H1 (cell line): Measurements from ENCODE around the gene NADK2. TPM values are rescaled to one million over a fixed set of nuclear protein-coding genes. Genes with fewer than 3 reads are reported as not detected.

ENCODE experiments used
- CTCF ChIA-PET: fragments of 300-600 bp; sonication (Branson Sonifier 250); formaldehyde crosslinking; loops from one replicate; lab custom pipeline; 2021; ENCODE audit not compliant: partially characterized antibody; lab: Charles Lee
- POLR2A ChIA-PET: fragments of 300-600 bp; sonication (Branson Sonifier 250); formaldehyde crosslinking; loops from one replicate; lab custom pipeline; 2021; ENCODE audit warnings: inconsistent platforms; ENCODE audit not compliant: partially characterized antibody; lab: Charles Lee
- DNase-seq, 2 experiments: peaks; one replicate each; pipeline versions ENCODE4 v3.0.0 to v3.0.0-alpha.2; 2010 to 2022; ENCODE audit warnings: low spot score in 2 of 2, low read depth in 1 of 2, mixed read lengths in 1 of 2
- FAIRE-seq: peaks from 2 replicates; lab custom pipeline; 2011; peaks lifted over from hg19 to GRCh38; lab: Jason Lieb, UNC
- H2AFZ ChIP-seq: 2 replicates; pipeline ENCODE4 v1.8.1; 2012; ENCODE audit warnings: low read length, inconsistent platforms
- H2AK5ac ChIP-seq: 2 replicates; pipeline ENCODE4 v1.6.1; 2013; ENCODE audit warnings: low read depth, low read length
- H2BK120ac ChIP-seq: replicated peaks from 2 replicates; pipeline ENCODE3; 2013; ENCODE audit warnings: low read depth, low read length, inconsistent platforms
- H2BK12ac ChIP-seq: 2 replicates; pipeline ENCODE4 v1.6.1; 2013; ENCODE audit warnings: low read depth, low read length
- H2BK15ac ChIP-seq: 2 replicates; pipeline ENCODE4 v1.6.1; 2013; ENCODE audit warnings: low read length
- H2BK20ac ChIP-seq: 2 replicates; pipeline ENCODE4 v1.6.1; 2013; ENCODE audit warnings: low read length
- H2BK5ac ChIP-seq: 2 replicates; pipeline ENCODE4 v1.6.1; 2013; ENCODE audit warnings: low read depth, low read length
- H3K14ac ChIP-seq: 2 replicates; pipeline ENCODE4 v1.6.1; 2013; ENCODE audit warnings: inconsistent platforms; ENCODE audit not compliant: insufficient read length
- H3K18ac ChIP-seq: 2 replicates; pipeline ENCODE4 v1.6.1; 2013; ENCODE audit warnings: low read length; ENCODE audit errors: extremely low read depth
- H3K23ac ChIP-seq: 2 replicates; pipeline ENCODE4 v1.6.1; 2013; ENCODE audit warnings: inconsistent platforms; ENCODE audit not compliant: insufficient read length
- H3K23me2 ChIP-seq: 2 replicates; pipeline ENCODE4 v1.6.1; 2013; ENCODE audit warnings: low read depth, low read length
- H3K27ac ChIP-seq: 2 replicates; pipeline ENCODE4 v1.6.1; 2011; ENCODE audit warnings: low read depth, low read length, inconsistent platforms
- H3K27me3 ChIP-seq, 4 experiments: replicated peaks in 1 of 4; 1 replicate in 1 of 4; 2 replicates in 3 of 4; pipeline versions ENCODE4 v1.6.1 to v1.8.1; 2011 to 2013; ENCODE audit warnings: low read length in 3 of 4, mild to moderate bottlenecking in 3 of 4, inconsistent platforms in 2 of 4, mixed read lengths in 2 of 4, moderate library complexity in 1 of 4; ENCODE audit not compliant: control insufficient read depth in 3 of 4, insufficient read depth in 3 of 4; ENCODE audit errors: extremely low read depth in 1 of 4
- H3K36me3 ChIP-seq, 4 experiments: 2 replicates each; pipeline versions ENCODE4 v1.6.1 to v1.8.1; 2011 to 2013; ENCODE audit warnings: mild to moderate bottlenecking in 4 of 4, low read length in 3 of 4, moderate library complexity in 2 of 4, control low read depth in 1 of 4, inconsistent platforms in 1 of 4; ENCODE audit not compliant: insufficient read depth in 4 of 4, control insufficient read depth in 2 of 4
- H3K4ac ChIP-seq: replicated peaks from 2 replicates; pipeline ENCODE3; 2013; ENCODE audit warnings: low read length, low read depth, mixed read lengths, inconsistent platforms; ENCODE audit not compliant: insufficient read length
- H3K4me1 ChIP-seq, 4 experiments: replicated peaks in 1 of 4; 1 replicate in 1 of 4; 2 replicates in 3 of 4; pipeline versions ENCODE4 v1.6.1 to v1.8.1; 2011 to 2013; ENCODE audit warnings: low read length in 3 of 4, inconsistent platforms in 2 of 4, mixed read lengths in 1 of 4; ENCODE audit not compliant: insufficient read depth in 4 of 4, control insufficient read depth in 3 of 4
- H3K4me2 ChIP-seq, 2 experiments: 2 replicates each; pipeline versions ENCODE4 v1.6.1 to v1.8.1; 2011 to 2013; ENCODE audit warnings: low read depth in 2 of 2, low read length in 2 of 2, control low read depth in 1 of 2, inconsistent platforms in 1 of 2, mild to moderate bottlenecking in 1 of 2; ENCODE audit not compliant: insufficient read depth in 1 of 2
- H3K4me3 ChIP-seq, 4 experiments: fragments of 200-600, 300-600 bp in 1 of 4; sonication (generic), shearing (Covaris generic), sonication (Bioruptor Twin) in 1 of 4; 2 replicates each; pipeline versions ENCODE4 v1.5.1 to v1.8.1; 2011 to 2016; ENCODE audit warnings: low read length in 4 of 4, low read depth in 3 of 4, control low read depth in 2 of 4, inconsistent platforms in 2 of 4, mild to moderate bottlenecking in 2 of 4, mixed read lengths in 1 of 4, moderate library complexity in 1 of 4; ENCODE audit not compliant: insufficient read depth in 2 of 4; ENCODE audit errors: extremely low read depth in 1 of 4
- H3K56ac ChIP-seq: replicated peaks from 2 replicates; pipeline ENCODE3; 2013; ENCODE audit warnings: low read depth, mild to moderate bottlenecking, mixed read lengths, low read length, inconsistent platforms; ENCODE audit not compliant: insufficient read length
- H3K79me1 ChIP-seq: 2 replicates; pipeline ENCODE4 v1.6.1; 2013; ENCODE audit warnings: low read depth, low read length, control low read depth
- H3K79me2 ChIP-seq, 2 experiments: 2 replicates each; pipeline versions ENCODE4 v1.6.1 to v1.8.1; 2012 to 2013; ENCODE audit warnings: low read length in 2 of 2, mild to moderate bottlenecking in 2 of 2, inconsistent platforms in 1 of 2; ENCODE audit not compliant: insufficient read depth in 2 of 2, control insufficient read depth in 1 of 2
- H3K9ac ChIP-seq, 4 experiments: replicated peaks in 1 of 4; 1 replicate in 1 of 4; 2 replicates in 3 of 4; pipeline versions ENCODE4 v1.6.1 to v1.8.1; 2011 to 2013; ENCODE audit warnings: low read depth in 3 of 4, low read length in 3 of 4, control low read depth in 2 of 4, mild to moderate bottlenecking in 2 of 4, moderate library complexity in 2 of 4, inconsistent platforms in 1 of 4; ENCODE audit errors: extremely low read depth in 1 of 4
- H3K9me3 ChIP-seq, 2 experiments: 2 replicates each; pipeline versions ENCODE4 v1.6.1 to v1.8.1; 2012 to 2013; ENCODE audit warnings: mild to moderate bottlenecking in 2 of 2, moderate library complexity in 2 of 2, control low read depth in 1 of 2, inconsistent platforms in 1 of 2, low read depth in 1 of 2, low read length in 1 of 2, mixed read lengths in 1 of 2; ENCODE audit not compliant: insufficient read depth in 2 of 2
- H4K20me1 ChIP-seq, 2 experiments: replicated peaks in 1 of 2; 2 replicates each; pipeline versions ENCODE3 to v1.8.1; 2011 to 2013; ENCODE audit warnings: inconsistent platforms in 2 of 2, low read length in 2 of 2, mild to moderate bottlenecking in 1 of 2; ENCODE audit not compliant: insufficient read depth in 2 of 2, control insufficient read depth in 1 of 2
- H4K5ac ChIP-seq: 2 replicates; pipeline ENCODE4 v1.6.1; 2013; ENCODE audit warnings: low read length, low read depth, mixed read lengths, inconsistent platforms; ENCODE audit not compliant: insufficient read length
- H4K8ac ChIP-seq: 2 replicates; pipeline ENCODE4 v1.8.0; 2013; ENCODE audit warnings: mild to moderate bottlenecking, moderate library complexity, low read length, inconsistent platforms; ENCODE audit not compliant: insufficient read depth; ENCODE audit errors: extremely low read depth
- H4K91ac ChIP-seq: replicated peaks from 2 replicates; pipeline ENCODE3; 2013; ENCODE audit warnings: low read length, mixed read lengths, inconsistent platforms; ENCODE audit not compliant: insufficient read length
- FOSL1 ChIP-seq: IDR thresholded peaks from 2 replicates; pipeline ENCODE4 v1.6.1; 2011; ENCODE audit warnings: mild to moderate bottlenecking, low read depth, low read length, moderate library complexity; ENCODE audit not compliant: insufficient read depth
- SUZ12 ChIP-seq: fragments of 200-600 bp; sonication (generic); IDR thresholded peaks from 2 replicates; pipeline ENCODE4 v1.6.1; 2012; ENCODE audit warnings: mild to moderate bottlenecking, inconsistent platforms, low read length, moderate library complexity, mixed read lengths
- polyA plus RNA-seq, 7 experiments: library from polyadenylated mRNA; depleted of rRNA in 3 of 7; stranded (reverse) in 5 of 7; unstranded in 2 of 7; fragments of >200 nt in 5 of 7; fragments of 200-250 nt in 2 of 7; gene quantifications; 1 replicate in 5 of 7; 2 replicates in 1 of 7; 4 replicates in 1 of 7; pipeline versions ENCODE4 v1.2.1 to v1.2.3, GENCODE V29; 2011 to 2013; ENCODE audit warnings: missing spikeins in 2 of 7, mixed read lengths in 2 of 7
- total RNA-seq: library from RNA; stranded (reverse); fragmentation: NEBNext Ultra II Directional; extraction: Animal tissue kit (Norgen Biotek cat#: 25700); gene quantifications from 2 replicates; pipeline ENCODE4 v1.2.1, GENCODE V29; 2021

The NADK2 gene
- total and polyA plus RNA-seq, 2 of the 8 experiments (the other 6 are each of a cell fraction or from before 2014, with no cell fraction given): 3.4 to 16.1 TPM

- no peak overlapping the region for H2BK5ac ChIP-seq
- H3K27ac ChIP-seq: no peak overlapping the region
- CTCF ChIA-PET: interaction anchor here (2.3 kb wide), 1 partner anchor 119 kb away, joined by 5 read pairs; no protein-coding TSS in a partner anchor
- H3K4me1 ChIP-seq: no peaks in the 10 kb centered on the region
- no peak overlapping the region for H3K18ac ChIP-seq
- H3K56ac ChIP-seq: no peak overlapping the region
- peaks cover 0 to 21% (median 1%) of the 10 kb centered on the region in 4 experiments; a peak in 2 of 8 replicates for H3K36me3 ChIP-seq
- H3K14ac ChIP-seq: no peak overlapping the region
- H3K79me1 ChIP-seq: no peaks in the 10 kb centered on the region
- no peak overlapping the region for H2AFZ ChIP-seq
- H3K4me2 ChIP-seq: no peak overlapping the region
- no peaks in the 10 kb centered on the region for H3K9me3 ChIP-seq
- no peaks in the 10 kb centered on the region for H3K27me3 ChIP-seq
- FAIRE-seq (no peak), DNase-seq (no peak)
- H3K23me2 ChIP-seq: no peaks in the 10 kb centered on the region
- H4K20me1 ChIP-seq: no peaks in the 10 kb centered on the region
- POLR2A ChIA-PET: no interaction called here
- no peak overlapping the region for H3K4ac ChIP-seq
- no peak overlapping the region for H4K8ac ChIP-seq
- no peak overlapping the region for H2BK120ac ChIP-seq
- H2BK12ac ChIP-seq: no peak overlapping the region
- H2BK15ac ChIP-seq: no peak overlapping the region
- no peaks in the 10 kb centered on the region for H3K79me2 ChIP-seq
- H3K4me3 ChIP-seq: no peak overlapping the region
- H4K91ac ChIP-seq: no peak overlapping the region
- H2AK5ac ChIP-seq: no peak overlapping the region
- no peak overlapping the region for H3K23ac ChIP-seq
- H3K9ac ChIP-seq: no peak overlapping the region
- no peak overlapping the region for H2BK20ac ChIP-seq
- no peak overlapping the region for H4K5ac ChIP-seq
- no peak for TF ChIP-seq SUZ12
- TF ChIP-seq FOSL1: no peak
Observed at GRCh38 chr5:36198281-36198680, 43.4 kb downstream of the NADK2 start.
